Measurements from ENCODE around the gene DLGAP1.

Gene DLGAP1

GRCh38 chr18:3520230-3521085, 934.6 kb downstream of the DLGAP1 start:
- no peak for FAIRE-seq
- DNase-seq (ENCODE audit: low spot score) = no peak

DNA sequence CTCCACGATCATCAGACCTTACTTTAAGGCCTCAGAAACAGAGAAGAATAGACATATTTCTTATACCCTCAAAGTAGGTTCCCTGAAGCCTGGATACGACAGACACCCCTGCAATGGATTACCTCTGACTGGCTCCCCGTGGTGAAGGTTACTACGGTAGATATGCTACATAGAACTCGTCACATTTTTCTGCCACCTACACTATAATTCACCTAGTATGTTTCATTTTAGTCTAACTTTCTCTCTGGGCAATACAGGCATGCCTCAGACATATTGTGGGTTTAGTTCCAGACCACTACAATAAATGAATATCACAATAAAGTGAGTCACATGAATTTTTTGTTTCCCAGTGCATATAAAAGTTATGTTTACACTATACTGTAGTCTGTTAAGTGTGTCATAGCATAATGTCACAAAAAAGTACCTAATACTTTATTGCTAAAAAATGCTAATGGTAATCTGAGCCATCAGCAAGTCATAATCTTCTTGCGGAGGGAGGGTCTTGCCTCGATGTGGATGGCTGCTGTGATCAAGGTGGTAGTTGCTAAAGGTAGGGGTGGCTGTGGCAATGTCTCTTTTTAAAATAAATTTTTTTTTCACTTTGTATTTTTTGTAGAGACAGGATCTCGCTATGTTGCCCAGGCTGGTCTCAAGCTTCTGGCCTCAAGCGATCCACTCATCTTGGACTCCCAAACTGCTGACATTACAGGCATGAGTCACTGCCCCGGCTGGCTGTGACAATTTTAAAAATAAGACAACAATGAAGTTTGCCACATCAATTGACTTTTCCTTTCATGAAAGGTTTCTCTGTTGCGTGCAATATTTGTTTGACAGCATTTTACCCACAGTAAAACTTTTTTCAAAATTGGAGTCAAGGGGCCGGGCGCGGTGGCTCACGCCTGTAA, 940.5 kb downstream of the DLGAP1 start:
- DNase-seq (ENCODE audit: low spot score) = no peak
- FAIRE-seq = no peak

GRCh38 chr18:3513481-3513880, 941.6 kb downstream of the DLGAP1 start:
- DNase-seq (ENCODE audit: low spot score) (no peak), FAIRE-seq (no peak)

DNA sequence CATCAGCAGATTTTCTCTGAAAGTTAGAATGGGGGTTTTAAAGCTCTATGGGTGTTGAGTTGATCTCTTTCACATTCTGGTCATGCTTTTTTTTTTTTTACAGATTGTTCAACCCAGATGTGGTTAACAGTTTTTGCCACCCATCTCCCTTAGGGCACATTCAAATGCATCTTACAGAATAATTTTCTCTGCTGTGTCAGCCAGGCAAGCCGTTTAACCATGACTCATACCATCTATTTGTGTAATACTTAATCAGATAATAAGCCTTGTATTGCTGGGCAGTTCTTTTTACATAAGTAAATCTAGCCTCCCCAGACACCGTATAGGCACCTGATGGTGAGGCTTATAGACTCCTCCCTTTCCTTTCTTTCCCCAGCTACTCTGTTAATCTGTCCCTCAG, 943.1 kb downstream of the DLGAP1 start:
- FAIRE-seq = peak; percentile 67
- DNase-seq (ENCODE audit: low spot score) = peak; percentile 46

DNA sequence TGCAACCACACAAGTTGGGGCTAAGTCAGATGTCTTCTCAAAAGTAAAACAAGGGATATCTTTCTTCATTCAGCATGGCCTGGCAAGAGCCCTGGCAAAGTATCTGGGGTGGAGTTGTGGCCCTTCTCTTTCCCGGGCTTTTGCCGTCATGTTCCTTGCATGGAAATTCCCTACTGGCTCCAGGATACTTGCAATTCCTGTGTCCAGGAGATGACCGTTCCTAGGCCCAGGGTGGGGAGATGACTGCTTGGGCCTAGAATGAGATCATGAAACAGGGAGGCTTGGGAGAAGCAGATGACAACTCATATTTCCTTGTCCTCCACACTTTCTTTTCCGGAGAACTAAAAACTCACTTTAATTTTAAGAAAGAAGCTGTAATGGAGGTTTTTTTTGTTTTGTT, 944.2 kb downstream of the DLGAP1 start:
- DNase-seq (ENCODE audit: low spot score) (peak; percentile 11), FAIRE-seq (no peak)

GRCh38 chr18:3510024-3510423, 945.1 kb downstream of the DLGAP1 start:
- FAIRE-seq (no peak), DNase-seq (ENCODE audit: low spot score) (no peak)

DNA sequence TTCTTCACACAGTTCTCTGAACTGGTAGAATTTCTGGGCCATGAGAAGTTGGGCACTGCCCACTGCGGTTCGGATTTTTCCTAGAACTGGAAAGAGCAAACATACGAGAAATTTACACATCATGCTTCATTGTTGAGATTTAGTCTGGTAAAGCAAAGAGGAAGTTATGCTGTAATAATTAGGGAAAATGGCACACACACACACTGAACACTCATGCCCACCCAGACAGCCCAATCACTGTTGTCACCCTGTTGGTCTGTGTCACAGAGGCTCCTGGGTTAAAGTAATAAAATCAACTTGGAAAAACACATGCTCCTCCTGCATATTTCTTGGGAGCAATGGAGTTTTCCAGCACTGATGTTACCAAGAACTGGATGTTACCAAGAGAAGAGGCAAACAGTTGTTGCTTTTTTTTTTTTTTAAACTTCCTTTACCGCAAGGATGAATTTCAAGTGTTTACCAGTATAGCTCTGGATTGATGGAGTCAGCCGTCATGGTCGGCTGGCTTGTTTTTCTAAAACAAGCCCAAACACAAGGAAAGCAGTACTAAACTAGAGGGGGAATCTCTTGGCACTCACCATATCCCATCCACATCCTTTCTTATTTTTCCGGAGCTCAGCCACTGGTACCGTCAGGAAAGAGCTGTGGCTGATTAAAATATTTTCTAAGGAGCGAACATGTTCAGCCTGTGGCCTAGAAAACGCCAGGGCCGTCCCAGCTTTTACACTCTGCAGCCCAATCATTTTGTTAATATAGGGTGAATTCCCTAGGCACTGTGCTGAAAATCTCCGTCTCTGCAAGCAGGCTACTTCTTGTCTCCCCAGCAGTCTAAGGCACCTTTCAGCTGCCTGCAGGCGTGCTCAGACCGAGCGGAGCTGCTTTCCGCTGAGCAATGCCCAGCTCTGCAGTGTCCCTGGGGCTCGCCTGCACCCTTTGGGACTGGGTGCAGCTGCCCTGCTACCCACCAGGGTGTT, 946.2 kb downstream of the DLGAP1 start:
- DNase-seq (ENCODE audit: low spot score) = no peak
- no peak for FAIRE-seq

DNA sequence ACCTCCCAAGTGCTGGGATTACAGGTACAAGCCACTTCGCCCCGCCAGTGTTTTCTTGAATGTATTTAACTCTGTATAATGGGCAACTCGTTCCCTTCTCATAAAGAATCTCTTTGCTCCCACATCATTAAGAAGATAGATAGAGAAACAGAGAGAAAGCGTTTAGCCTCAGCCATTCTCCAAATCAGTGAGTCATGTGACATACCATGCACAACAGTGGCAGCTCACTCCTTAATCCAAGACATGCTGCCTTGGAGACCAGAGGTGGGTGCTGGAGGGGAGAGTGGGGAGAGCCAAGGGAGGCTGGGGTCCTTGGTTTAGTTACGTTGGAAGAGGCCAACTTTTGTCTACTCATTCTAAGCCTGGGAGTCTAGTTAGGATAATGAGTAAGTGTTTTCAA, 950.5 kb downstream of the DLGAP1 start:
- FAIRE-seq (no peak), DNase-seq (ENCODE audit: low spot score) (no peak)

DNA sequence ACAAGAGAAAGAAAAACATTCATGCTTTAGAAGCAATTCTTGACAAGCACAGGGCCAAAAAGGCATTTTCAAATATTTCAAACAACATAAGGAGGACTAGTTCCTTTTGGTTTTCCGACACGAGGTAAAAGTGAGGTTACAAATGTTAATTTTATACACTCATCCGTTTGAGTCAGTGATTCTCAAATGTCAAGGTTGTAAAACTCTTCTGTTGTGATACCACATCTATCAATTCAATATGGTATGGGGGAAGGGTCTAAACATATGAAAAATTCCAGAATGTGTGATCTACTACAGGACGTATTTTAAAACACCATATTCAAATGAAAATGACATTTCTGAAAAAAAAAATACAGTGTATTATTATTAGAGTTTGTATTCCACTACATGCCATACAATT, 952.5 kb downstream of the DLGAP1 start:
- DNase-seq (ENCODE audit: low spot score) (no peak), FAIRE-seq (no peak)

GRCh38 chr18:3500016-3500415, 955.1 kb downstream of the DLGAP1 start:
- no peak for FAIRE-seq
- DNase-seq (ENCODE audit: low spot score) = no peak

- DNase-seq (ENCODE audit: low spot score) = no peak
- no peak for FAIRE-seq
Measured at GRCh38 chr18:3499501-3499900, 955.6 kb downstream of the DLGAP1 start.

DNA sequence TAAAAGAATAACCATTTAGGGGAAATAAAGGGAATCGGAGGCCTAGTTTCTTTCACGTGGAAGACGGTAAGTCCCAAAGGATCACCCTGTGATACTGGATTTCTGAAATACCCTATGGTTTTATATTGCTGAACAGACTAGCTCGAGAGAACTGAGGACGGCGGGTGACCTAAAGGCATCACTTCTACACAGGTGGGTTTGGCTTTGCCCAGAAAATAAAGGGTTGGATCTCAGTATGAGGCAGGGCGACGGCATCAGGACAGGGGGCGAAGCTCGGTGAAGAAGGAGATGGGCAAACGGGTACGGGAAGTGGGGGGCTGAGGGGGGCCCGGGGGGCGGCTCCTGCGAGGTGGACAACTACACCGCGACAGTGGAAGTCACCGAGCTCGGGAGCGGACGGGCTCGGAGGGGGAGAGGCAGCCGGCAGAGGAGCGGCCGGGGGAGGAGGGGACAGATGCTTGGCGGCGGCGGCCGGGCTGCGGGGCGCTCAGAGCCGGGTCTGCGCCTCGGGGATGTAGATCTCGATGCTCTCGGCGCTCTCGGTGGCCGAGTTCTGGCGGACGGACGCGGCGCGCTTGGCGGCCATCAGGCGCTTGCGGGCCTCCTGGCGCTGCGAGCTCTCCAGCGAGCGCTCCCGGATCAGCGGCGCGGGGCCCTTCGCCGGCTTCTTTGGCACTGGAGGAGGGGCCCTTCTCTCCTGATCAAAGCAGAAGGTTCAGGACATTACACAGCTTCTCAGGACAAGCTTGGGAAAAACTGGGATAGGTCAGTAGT, 956.2 kb downstream of the DLGAP1 start:
- FAIRE-seq (no peak), DNase-seq (ENCODE audit: low spot score) (no peak)

DNA sequence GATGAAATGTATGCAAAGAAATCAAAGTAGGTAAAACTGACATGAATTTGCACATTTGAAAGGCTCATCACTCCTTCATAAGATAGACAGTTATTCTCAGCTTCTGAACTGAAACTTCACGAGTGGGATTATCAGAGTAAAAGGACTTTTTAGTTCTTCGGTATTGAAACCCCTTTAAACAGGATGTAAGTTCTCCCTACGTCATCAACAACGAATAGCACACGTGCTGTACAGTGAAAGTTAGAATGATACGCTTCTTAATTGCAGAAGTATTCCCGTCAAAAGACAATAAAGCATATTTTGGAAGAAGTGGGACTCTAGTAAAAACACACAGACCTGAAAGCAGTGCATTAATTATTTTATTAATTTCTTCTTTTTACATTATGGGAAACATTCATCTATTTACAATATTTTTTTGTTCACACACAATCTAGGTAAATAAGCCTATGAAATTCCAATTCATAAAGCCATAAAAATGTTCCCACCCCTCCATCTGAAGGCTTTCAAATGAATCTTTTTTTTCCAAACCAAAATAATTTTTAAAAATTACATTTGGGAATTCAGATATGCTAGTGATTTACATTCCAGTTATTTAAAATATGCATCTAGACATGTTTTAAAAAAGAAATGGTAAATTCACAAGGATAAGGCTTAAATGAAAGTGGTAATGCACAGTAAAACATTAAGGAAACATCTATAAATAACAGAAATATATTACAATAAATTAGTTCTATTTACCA, 959.2 kb downstream of the DLGAP1 start:
- FAIRE-seq (no peak), DNase-seq (ENCODE audit: low spot score) (no peak)

- FAIRE-seq = no peak
- no peak for DNase-seq (ENCODE audit: low spot score)
Measured at GRCh38 chr18:3494569-3494968, 960.5 kb downstream of the DLGAP1 start.

- no peak for FAIRE-seq
- no peak for DNase-seq (ENCODE audit: low spot score)
Measured at GRCh38 chr18:3494245-3494526, 960.9 kb downstream of the DLGAP1 start.

GRCh38 chr18:3493501-3494244, 961.4 kb downstream of the DLGAP1 start:
- FAIRE-seq = no peak
- no peak for DNase-seq (ENCODE audit: low spot score)

GRCh38 chr18:3492721-3493120, 962.4 kb downstream of the DLGAP1 start:
- DNase-seq (ENCODE audit: low spot score) (no peak), FAIRE-seq (no peak)

DNA sequence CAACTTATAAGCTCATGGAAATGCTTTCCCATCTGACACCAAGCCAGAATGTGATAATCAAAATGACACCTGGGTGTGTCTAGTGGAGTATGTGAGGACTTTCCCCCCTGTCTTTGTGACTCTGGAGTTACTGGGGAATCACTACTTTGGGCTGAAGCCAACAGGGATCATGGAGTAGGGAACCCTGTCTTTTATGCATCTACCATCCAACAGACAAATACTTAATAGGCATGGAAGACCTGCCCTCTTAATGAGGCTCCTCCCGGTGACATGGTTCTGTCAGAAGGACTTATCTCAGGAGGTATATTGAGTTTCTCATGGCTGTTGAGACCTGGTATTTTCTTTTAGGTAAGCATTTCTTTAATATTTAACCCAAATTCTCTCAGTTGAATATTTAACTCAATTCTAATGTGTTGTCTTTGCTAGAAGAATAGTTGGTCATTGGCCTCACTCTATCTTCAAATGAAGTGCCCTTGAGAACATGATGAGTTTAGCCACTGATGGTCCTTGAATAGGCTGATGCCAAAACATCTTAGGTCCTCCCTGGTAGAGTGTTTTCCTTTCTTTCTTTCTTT, 963.0 kb downstream of the DLGAP1 start:
- FAIRE-seq (no peak), DNase-seq (ENCODE audit: low spot score) (no peak)

DNA sequence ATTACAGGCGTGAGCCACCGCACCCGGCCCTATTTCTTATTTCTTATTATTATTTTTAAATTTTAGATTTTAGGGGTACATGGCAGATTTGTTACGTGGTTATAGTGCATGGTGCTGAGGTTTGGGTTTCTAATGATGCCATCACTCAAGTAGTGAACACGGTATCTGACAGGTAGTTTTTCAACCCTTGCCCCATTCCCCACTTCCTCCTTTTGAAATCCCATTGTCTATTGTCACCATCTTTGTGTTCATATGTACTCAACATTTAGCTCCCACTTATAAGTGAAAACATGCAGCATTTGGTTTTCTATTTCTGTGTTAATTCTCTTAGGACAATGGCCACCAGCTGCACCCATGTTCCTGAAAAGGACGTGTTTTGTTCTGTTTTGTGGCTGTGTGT, 965.6 kb downstream of the DLGAP1 start:
- DNase-seq (ENCODE audit: low spot score) = no peak
- FAIRE-seq = no peak
